CD14-positive monocyte (primary cell): ENCODE results near the gene TGFBR1. TPM values are rescaled to one million over a fixed set of nuclear protein-coding genes. Genes with fewer than 3 reads are reported as not detected.

Experiments
- DNase-seq, 3 donors: peaks; one replicate each; pipeline ENCODE4 v3.0.0-alpha.2; 2011 to 2022
- H2AFZ ChIP-seq: 2 replicates; pipeline ENCODE4 v1.6.0; 2012; ENCODE audit warnings: mild to moderate bottlenecking, low read depth, low read length, inconsistent platforms; ENCODE audit not compliant: insufficient read depth, poor library complexity, severe bottlenecking
- H3K27ac ChIP-seq, 2 donors: 1 replicate in 1 of 2; 2 replicates in 1 of 2; pipeline ENCODE4 v1.5.1; 2012 to 2013; ENCODE audit warnings: low read length in 2 of 2, control low read depth in 1 of 2, inconsistent platforms in 1 of 2, low read depth in 1 of 2, mild to moderate bottlenecking in 1 of 2
- H3K27me3 ChIP-seq, 2 donors: one replicate each; pipeline versions ENCODE4 v1.6.0 to v1.6.1; 2011 to 2013; ENCODE audit warnings: low read length in 2 of 2; ENCODE audit not compliant: control insufficient read depth in 2 of 2, insufficient read depth in 2 of 2
- H3K36me3 ChIP-seq, 2 donors: replicated peaks in 1 of 2; 1 replicate in 1 of 2; 2 replicates in 1 of 2; pipeline versions ENCODE4 v1.5.1 to v1.6.1; 2012 to 2013; ENCODE audit warnings: low read length in 2 of 2, control low read depth in 1 of 2, inconsistent platforms in 1 of 2, mild to moderate bottlenecking in 1 of 2; ENCODE audit not compliant: insufficient read depth in 2 of 2, control insufficient read depth in 1 of 2
- H3K4me1 ChIP-seq, 2 donors: 1 replicate in 1 of 2; 2 replicates in 1 of 2; pipeline versions ENCODE4 v1.5.1 to v1.6.1; 2012 to 2013; ENCODE audit warnings: low read length in 2 of 2, control low read depth in 1 of 2, inconsistent platforms in 1 of 2, mild to moderate bottlenecking in 1 of 2, moderate library complexity in 1 of 2; ENCODE audit not compliant: insufficient read depth in 2 of 2, control insufficient read depth in 1 of 2
- H3K4me2 ChIP-seq: replicated peaks from 2 replicates; pipeline ENCODE3; 2012; ENCODE audit warnings: low read length, moderate library complexity, mild to moderate bottlenecking; ENCODE audit not compliant: poor library complexity, severe bottlenecking; ENCODE audit errors: extremely low read depth
- H3K4me3 ChIP-seq, 3 experiments: fragments of 200-600 bp in 1 of 3; sonication (generic) in 1 of 3; replicated peaks in 1 of 3; 1 replicate in 2 of 3; 2 replicates in 1 of 3; pipeline ENCODE4 v1.5.1; 2011 to 2013; ENCODE audit warnings: low read length in 3 of 3, mild to moderate bottlenecking in 3 of 3, control low read depth in 2 of 3, low read depth in 2 of 3, inconsistent platforms in 1 of 3, moderate library complexity in 1 of 3
- H3K79me2 ChIP-seq: 2 replicates; pipeline ENCODE4 v1.6.0; 2012; ENCODE audit warnings: mild to moderate bottlenecking, control low read depth, inconsistent platforms, low read length, moderate library complexity; ENCODE audit not compliant: insufficient read depth
- H3K9ac ChIP-seq: 2 replicates; pipeline ENCODE4 v1.6.0; 2017; ENCODE audit warnings: low read length, mild to moderate bottlenecking; ENCODE audit not compliant: insufficient read depth, poor library complexity, severe bottlenecking
- H3K9me3 ChIP-seq, 2 donors: replicated peaks in 1 of 2; 1 replicate in 1 of 2; 2 replicates in 1 of 2; pipeline versions ENCODE4 v1.5.1 to v1.6.1; 2012 to 2013; ENCODE audit warnings: low read length in 2 of 2, control low read depth in 1 of 2; ENCODE audit not compliant: control insufficient read depth in 1 of 2, insufficient read depth in 1 of 2
- H4K20me1 ChIP-seq: 2 replicates; pipeline ENCODE4 v1.6.0; 2012; ENCODE audit warnings: mild to moderate bottlenecking, low read length, control low read depth, moderate library complexity; ENCODE audit not compliant: insufficient read depth
- H3K27ac Mint-ChIP-seq, 7 donors: one replicate each; pipeline ENCODE4 v1.8.0; 2020; ENCODE audit warnings: mild to moderate bottlenecking in 7 of 7, mixed read lengths in 7 of 7, moderate library complexity in 6 of 7, inconsistent platforms in 2 of 7
- H3K27me3 Mint-ChIP-seq, 3 donors: one replicate each; pipeline ENCODE4 v1.8.0; 2021 to 2022; ENCODE audit warnings: low read depth in 3 of 3, mild to moderate bottlenecking in 3 of 3, mixed read lengths in 3 of 3, moderate library complexity in 3 of 3, inconsistent platforms in 1 of 3
- H3K36me3 Mint-ChIP-seq, 2 donors: one replicate each; pipeline ENCODE4 v1.8.0; 2020; ENCODE audit warnings: mixed read lengths in 2 of 2, inconsistent platforms in 1 of 2, mild to moderate bottlenecking in 1 of 2
- H3K4me1 Mint-ChIP-seq: one replicate; pipeline ENCODE4 v1.8.0; 2020; ENCODE audit warnings: mild to moderate bottlenecking, mixed read lengths
- H3K4me3 Mint-ChIP-seq, 2 donors: one replicate each; pipeline ENCODE4 v1.8.0; 2020; ENCODE audit warnings: mild to moderate bottlenecking in 2 of 2, mixed read lengths in 2 of 2, moderate library complexity in 1 of 2
- H3K9me3 Mint-ChIP-seq, 7 donors: one replicate each; pipeline ENCODE4 v1.8.0; 2020 to 2022; ENCODE audit warnings: mixed read lengths in 7 of 7, mild to moderate bottlenecking in 6 of 7, moderate library complexity in 6 of 7, inconsistent platforms in 2 of 7
- CTCF ChIP-seq: fragments of 200-600 bp; IDR thresholded peaks from one replicate; pipeline ENCODE4 v1.8.0; 2022; ENCODE audit warnings: antibody characterized with exemption, mild to moderate bottlenecking
- WGBS: methylation state at CpG from one replicate; pipeline ENCODE4 v1.1.5; 2013; ENCODE audit warnings: missing lambda C conversion rate; ENCODE audit not compliant: insufficient coverage; 5-methylcytosine and 5-hydroxymethylcytosine counted together
- intact Hi-C, 2 donors: fragments of 100-400 bp; cut with micrococcal nuclease; formaldehyde crosslinking; loops; one replicate each; pipeline versions ENCODE4 v1.15.0 to v1.15.1; 2023
- polyA plus RNA-seq, 3 donors: library from polyadenylated mRNA; depleted of rRNA in 1 of 3; unstranded in 2 of 3; stranded (reverse) in 1 of 3; fragments of 300-500 nt in 2 of 3; fragments of >200 nt in 1 of 3; fragmentation: Illumina TruSeq in 2 of 3; gene quantifications; 1 replicate in 2 of 3; 2 replicates in 1 of 3; pipeline ENCODE4 v1.2.3, GENCODE V29; 2012 to 2021

The TGFBR1 gene
- polyA plus RNA-seq, 3 donors: 10.7 to 26.8 (median 25.0) TPM

- H2AFZ ChIP-seq: no peak overlapping the region
- TF ChIP-seq CTCF: no peak
- no peaks in the 10 kb centered on the region for H3K4me1 ChIP-seq
- no peaks in the 10 kb centered on the region for H3K27me3 ChIP-seq
- peaks cover 0 to 6% of the 10 kb centered on the region in 2 donors for H3K36me3 Mint-ChIP-seq
- H3K9me3 ChIP-seq: peaks cover 0 to 5% of the 10 kb centered on the region in 2 donors
- H3K4me2 ChIP-seq: no peak overlapping the region
- no peak overlapping the region for H3K27ac ChIP-seq
- no peak overlapping the region for H3K4me3 ChIP-seq
- H3K4me3 Mint-ChIP-seq: no peak overlapping the region
- intact Hi-C loops: no loop called here
- H3K79me2 ChIP-seq: no peaks in the 10 kb centered on the region
- peaks cover 1 to 9% (median 3%) of the 10 kb centered on the region in 3 donors for H3K27me3 Mint-ChIP-seq
- peaks cover 0 to 18% (median 6%) of the 10 kb centered on the region in 7 donors for H3K9me3 Mint-ChIP-seq
- DNase-seq: no peak
- H3K4me1 Mint-ChIP-seq: peaks cover 2% of the 10 kb centered on the region
- H3K27ac Mint-ChIP-seq: no peak overlapping the region
- no peak overlapping the region for H3K9ac ChIP-seq
- H3K36me3 ChIP-seq: no peaks in the 10 kb centered on the region
- H4K20me1 ChIP-seq: no peaks in the 10 kb centered on the region
- WGBS: 86% methylated on average over 4 of the region's 6 CpGs
Measured at GRCh38 chr9:99092643-99093491, 12.0 kb upstream of the TGFBR1 start.

- no peak for DNase-seq
- H3K9ac ChIP-seq: no peak overlapping the region
- peaks cover 0 to 6% of the 10 kb centered on the region in 2 donors for H3K36me3 Mint-ChIP-seq
- peaks cover 1 to 9% (median 3%) of the 10 kb centered on the region in 3 donors for H3K27me3 Mint-ChIP-seq
- no peak overlapping the region for H3K27ac ChIP-seq
- H3K4me3 Mint-ChIP-seq: no peak overlapping the region
- H3K4me1 ChIP-seq: no peaks in the 10 kb centered on the region
- no peak overlapping the region for H3K4me3 ChIP-seq
- no peaks in the 10 kb centered on the region for H3K79me2 ChIP-seq
- TF ChIP-seq CTCF: no peak
- H3K27ac Mint-ChIP-seq: no peak overlapping the region
- H2AFZ ChIP-seq: no peak overlapping the region
- H3K36me3 ChIP-seq: no peaks in the 10 kb centered on the region
- H3K4me1 Mint-ChIP-seq: peaks cover 1% of the 10 kb centered on the region
- peaks cover 0 to 18% (median 7%) of the 10 kb centered on the region in 7 donors for H3K9me3 Mint-ChIP-seq
- no peaks in the 10 kb centered on the region for H3K27me3 ChIP-seq
- WGBS: 94% methylated on average over 3 of the region's 3 CpGs
- H3K9me3 ChIP-seq: peaks cover 0 to 5% of the 10 kb centered on the region in 2 donors
- intact Hi-C loops: no loop called here
- no peaks in the 10 kb centered on the region for H4K20me1 ChIP-seq
- H3K4me2 ChIP-seq: no peak overlapping the region
Measured at GRCh38 chr9:99093492-99093791, 11.5 kb upstream of the TGFBR1 start.
